Esophagus muscularis mucosa (tissue), 4 donors: ENCODE measurements around the gene ZNF563.

Experiments
- CTCF ChIP-seq, 3 experiments: fragments of 200-600 bp in 2 of 3; fragments of 450-650 bp in 1 of 3; sonication (generic) in 2 of 3; IDR thresholded peaks; one replicate each; pipeline ENCODE4 v1.5.1; 2017 to 2019; ENCODE audit warnings: antibody characterized with exemption in 3 of 3, mild to moderate bottlenecking in 2 of 3, moderate library complexity in 1 of 3
- EP300 ChIP-seq: sonication (generic); formaldehyde crosslinking; IDR thresholded peaks from one replicate; pipeline ENCODE4 v1.6.1; 2017; ENCODE audit warnings: antibody characterized with exemption
- POLR2A ChIP-seq: fragments of 450-650 bp; IDR thresholded peaks from one replicate; pipeline ENCODE4 v1.6.1; 2017; ENCODE audit warnings: antibody characterized with exemption, moderate library complexity, mild to moderate bottlenecking, low read depth

DNA sequence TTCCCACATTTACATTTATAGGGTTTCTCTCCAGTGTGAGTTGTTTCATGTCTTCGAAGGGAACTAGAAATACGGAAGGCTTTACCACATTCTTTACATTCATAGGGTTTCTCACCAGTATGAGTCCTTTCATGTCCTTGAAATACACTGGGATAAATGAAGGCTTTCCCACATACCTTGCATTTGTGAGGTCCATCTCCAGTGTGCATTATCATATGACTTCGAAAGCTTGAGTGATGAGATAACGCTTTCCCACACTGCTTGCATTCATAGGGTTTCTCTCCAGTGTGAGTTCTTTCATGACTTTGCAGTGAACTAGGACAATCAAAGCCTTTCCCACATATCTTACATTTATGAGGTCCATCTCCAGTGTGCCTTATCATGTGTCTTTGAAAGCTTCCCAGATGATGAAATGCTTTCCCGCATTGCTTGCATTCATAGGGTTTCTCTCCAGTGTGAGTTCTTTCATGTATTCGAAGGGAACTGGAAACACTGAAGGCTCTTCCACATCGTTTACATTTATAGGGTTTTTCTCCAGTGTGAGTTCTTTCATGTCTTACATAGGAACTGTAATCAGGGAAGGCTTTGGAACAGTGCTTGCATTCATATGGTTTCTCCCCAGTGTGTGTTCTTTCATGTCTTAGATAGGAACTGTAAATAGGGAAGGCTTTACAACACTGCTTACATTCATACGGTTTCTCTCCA is 16.9 kb upstream of the ZNF563 start:
- TF ChIP-seq CTCF (IDR thresholded peaks at IDR 0.05), result no peak
- no peak for TF ChIP-seq EP300
- TF ChIP-seq POLR2A, result no peak
